ENCODE results near the gene GPI. TPM values are rescaled to one million over a fixed set of nuclear protein-coding genes. Genes with fewer than 3 reads are reported as not detected.
"Not testable (repeated sequence)": the region's sequence is repeated elsewhere in the genome, so short reads cannot be mapped to it uniquely, and the experiment has no call there.

GPI gene
- total RNA-seq, 2 experiments from 2014 or later: 111 to 218 TPM

DNA sequence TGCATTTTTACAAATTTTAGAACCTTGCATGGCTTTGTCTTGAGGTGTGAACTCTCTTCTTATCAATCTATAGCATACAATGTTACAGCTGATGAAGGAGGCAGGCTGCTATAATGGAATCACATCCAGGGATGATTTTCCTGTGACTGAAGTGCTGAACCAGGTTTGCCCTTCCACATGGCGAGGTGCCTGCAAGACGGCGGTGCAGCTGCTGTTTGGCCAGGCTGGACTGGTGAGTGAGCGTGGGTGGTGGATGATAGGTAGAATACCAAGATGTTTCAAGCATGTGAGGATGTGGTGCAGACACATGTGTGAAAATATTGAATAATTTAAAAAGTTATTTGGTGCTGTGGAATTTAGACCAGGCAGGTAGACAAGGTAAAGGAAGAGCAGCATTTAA lies 34.9 kb upstream of the GPI start:
- H3K4me1 ChIP-seq (ENCODE audit: insufficient read depth, low read length, poor library complexity, severe bottlenecking): no peaks in the 10 kb centered on the region
- H3K9me2 ChIP-seq (ENCODE audit: insufficient read depth, low read length): no peaks in the 10 kb centered on the region
- peaks cover 55% of the 10 kb centered on the region for H3K36me3 ChIP-seq (ENCODE audit: insufficient read depth, low read length)
- no peak for DNase-seq (ENCODE audit: low spot score)
- ChIA-PET CTCF (ENCODE audit: unreplicated experiment) (no interaction called here), POLR2A (interaction anchor here (0.5 kb wide), 1 partner anchor 44 kb away, joined by 4 read pairs; no protein-coding TSS in a partner anchor)
- H3K4me2 ChIP-seq (ENCODE audit: low read length): no peak overlapping the region
- no peak overlapping the region for H2AFZ ChIP-seq (ENCODE audit: low read length)
- H3K79me2 ChIP-seq (ENCODE audit: insufficient read depth, low read depth, low read length): no peaks in the 10 kb centered on the region
- H3K4me3 ChIP-seq (ENCODE audit: low read depth, low read length, poor library complexity, severe bottlenecking): no peak overlapping the region
- no peaks in the 10 kb centered on the region for H4K20me1 ChIP-seq (ENCODE audit: insufficient read depth, low read length)
- H3K27ac ChIP-seq (ENCODE audit: low read depth, low read length, poor library complexity, severe bottlenecking): no peak overlapping the region
- no peaks in the 10 kb centered on the region for H3K9me3 ChIP-seq (ENCODE audit: low read length)
- TF ChIP-seq, protein P1, sequence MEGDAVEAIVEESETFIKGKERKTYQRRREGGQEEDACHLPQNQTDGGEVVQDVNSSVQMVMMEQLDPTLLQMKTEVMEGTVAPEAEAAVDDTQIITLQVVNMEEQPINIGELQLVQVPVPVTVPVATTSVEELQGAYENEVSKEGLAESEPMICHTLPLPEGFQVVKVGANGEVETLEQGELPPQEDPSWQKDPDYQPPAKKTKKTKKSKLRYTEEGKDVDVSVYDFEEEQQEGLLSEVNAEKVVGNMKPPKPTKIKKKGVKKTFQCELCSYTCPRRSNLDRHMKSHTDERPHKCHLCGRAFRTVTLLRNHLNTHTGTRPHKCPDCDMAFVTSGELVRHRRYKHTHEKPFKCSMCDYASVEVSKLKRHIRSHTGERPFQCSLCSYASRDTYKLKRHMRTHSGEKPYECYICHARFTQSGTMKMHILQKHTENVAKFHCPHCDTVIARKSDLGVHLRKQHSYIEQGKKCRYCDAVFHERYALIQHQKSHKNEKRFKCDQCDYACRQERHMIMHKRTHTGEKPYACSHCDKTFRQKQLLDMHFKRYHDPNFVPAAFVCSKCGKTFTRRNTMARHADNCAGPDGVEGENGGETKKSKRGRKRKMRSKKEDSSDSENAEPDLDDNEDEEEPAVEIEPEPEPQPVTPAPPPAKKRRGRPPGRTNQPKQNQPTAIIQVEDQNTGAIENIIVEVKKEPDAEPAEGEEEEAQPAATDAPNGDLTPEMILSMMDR (conservative IDR thresholded peaks at IDR 0.05; ENCODE audit: low read length): no peak
- no peak for TF ChIP-seq EZH2phosphoT487 (IDR thresholded peaks at IDR 0.05; ENCODE audit: borderline replicate concordance, low read depth, low read length)
- BruUV-seq (replicated peaks): no TSS peak
- intact Hi-C loops (cut with micrococcal nuclease; ENCODE audit: unreplicated experiment): no loop called here

DNA sequence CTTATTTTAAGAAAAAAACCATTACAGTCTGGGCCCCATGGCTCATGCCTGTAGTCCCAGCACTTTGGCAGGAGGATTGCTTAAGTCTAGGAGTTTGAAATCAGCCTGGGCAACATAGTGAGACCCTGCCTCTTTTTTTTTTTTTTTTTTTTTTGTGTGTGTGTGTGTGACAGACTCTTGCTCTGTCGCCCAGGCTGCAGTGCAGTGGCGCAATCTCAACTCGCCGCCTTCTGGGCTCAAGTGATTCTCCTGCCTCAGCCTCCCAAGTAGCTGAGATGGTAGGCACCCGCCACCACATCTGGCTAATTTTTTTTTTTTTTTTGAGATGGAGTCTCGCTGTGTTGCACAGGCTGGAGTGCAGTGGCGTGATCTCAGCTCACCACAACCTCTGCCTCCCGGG lies 34.4 kb upstream of the GPI start:
- H2AFZ ChIP-seq (ENCODE audit: low read length); H3K9me3 ChIP-seq (ENCODE audit: low read length); H4K20me1 ChIP-seq (ENCODE audit: insufficient read depth, low read length); H3K79me2 ChIP-seq (ENCODE audit: insufficient read depth, low read depth, low read length); H3K27ac ChIP-seq (ENCODE audit: low read depth, low read length, poor library complexity, severe bottlenecking); BruUV-seq (replicated peaks); H3K4me1 ChIP-seq (ENCODE audit: insufficient read depth, low read length, poor library complexity, severe bottlenecking); intact Hi-C loops (cut with micrococcal nuclease; ENCODE audit: unreplicated experiment); DNase-seq (ENCODE audit: low spot score); POLR2A ChIA-PET; H3K4me3 ChIP-seq (ENCODE audit: low read depth, low read length, poor library complexity, severe bottlenecking); H3K9me2 ChIP-seq (ENCODE audit: insufficient read depth, low read length); H3K4me2 ChIP-seq (ENCODE audit: low read length); CTCF ChIA-PET (ENCODE audit: unreplicated experiment): not testable (repeated sequence)
- H3K36me3 ChIP-seq (ENCODE audit: insufficient read depth, low read length): peaks cover 56% of the 10 kb centered on the region

DNA sequence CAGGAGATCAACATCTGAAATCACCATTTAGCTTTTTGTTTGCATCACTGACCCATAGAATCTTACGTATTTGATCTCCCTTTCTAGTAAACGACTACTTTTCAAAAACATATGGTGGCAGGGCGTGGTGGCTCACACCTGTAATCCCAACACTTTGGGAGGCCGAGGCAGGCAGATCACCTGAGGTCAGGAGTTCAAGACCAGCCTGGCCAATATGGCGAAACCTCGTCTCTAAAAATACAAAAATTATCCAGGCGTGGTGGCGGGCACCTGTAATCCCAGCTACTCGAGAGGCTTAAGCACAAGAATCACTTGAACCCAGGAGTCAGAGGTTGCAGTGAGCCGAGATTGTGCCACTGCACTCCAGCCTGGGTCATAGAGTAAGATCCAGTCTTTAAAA lies 33.4 kb upstream of the GPI start:
- H3K4me2 ChIP-seq (ENCODE audit: low read length); H3K9me3 ChIP-seq (ENCODE audit: low read length); H3K4me1 ChIP-seq (ENCODE audit: insufficient read depth, low read length, poor library complexity, severe bottlenecking); H3K9me2 ChIP-seq (ENCODE audit: insufficient read depth, low read length); H3K27ac ChIP-seq (ENCODE audit: low read depth, low read length, poor library complexity, severe bottlenecking); H3K79me2 ChIP-seq (ENCODE audit: insufficient read depth, low read depth, low read length); H3K4me3 ChIP-seq (ENCODE audit: low read depth, low read length, poor library complexity, severe bottlenecking); BruUV-seq (replicated peaks); H2AFZ ChIP-seq (ENCODE audit: low read length); H4K20me1 ChIP-seq (ENCODE audit: insufficient read depth, low read length); intact Hi-C loops (cut with micrococcal nuclease; ENCODE audit: unreplicated experiment); DNase-seq (ENCODE audit: low spot score): not testable (repeated sequence)
- ChIA-PET CTCF (ENCODE audit: unreplicated experiment) (interaction anchor here (0.6 to 1.1 kb wide), 2 partner anchors 15 to 90 kb away, joined by 3 read pairs; no protein-coding TSS in a partner anchor), POLR2A (interaction anchor here (1.3 kb wide), 1 partner anchor 12 kb away, joined by 3 read pairs; no protein-coding TSS in a partner anchor)
- H3K36me3 ChIP-seq (ENCODE audit: insufficient read depth, low read length): peaks cover 56% of the 10 kb centered on the region

Measured in OCI-LY7 (cell line).